Lower leg skin (tissue), 4 donors: ENCODE measurements around the gene ZNF862. TPM values are rescaled to one million over a fixed set of nuclear protein-coding genes. Genes with fewer than 3 reads are reported as not detected.

Experiments
- DNase-seq, 2 donors: peaks; one replicate each; pipeline ENCODE4 v3.0.0-alpha.2; 2019; ENCODE audit warnings: low spot score in 2 of 2
- H3K4me3 ChIP-seq: fragments of 200-600 bp; sonication (generic); 2 replicates; pipeline ENCODE4 v1.5.1; 2017; ENCODE audit warnings: mild to moderate bottlenecking, low read depth; ENCODE audit not compliant: poor library complexity, severe bottlenecking
- POLR2A ChIP-seq, 2 donors: fragments of 450-650 bp; IDR thresholded peaks; one replicate each; pipeline ENCODE4 v1.6.1; 2016 to 2017; ENCODE audit warnings: antibody characterized with exemption in 2 of 2, mild to moderate bottlenecking in 1 of 2, moderate library complexity in 1 of 2
- WGBS, 2 donors: methylation state at CpG; one replicate each; pipeline ENCODE4 v1.1.5; 2018; 5-methylcytosine and 5-hydroxymethylcytosine counted together
- intact Hi-C: fragments of 100-400 bp; cut with DNase I; formaldehyde crosslinking; loops from one replicate; pipeline ENCODE4 v1.15.0; 2023; ENCODE audit warnings: low total_unique reads
- total RNA-seq, 4 donors: library from RNA; depleted of rRNA; stranded (reverse); fragments of >200 nt; gene quantifications; one replicate each; pipeline ENCODE4 v1.1.0, GENCODE V29; 2016
- TF ChIP-seq, protein P1 (sequence below), 3 donors: fragments of 450-650 bp; IDR thresholded peaks; one replicate each; pipeline ENCODE4 v1.5.1; 2016; ENCODE audit warnings: antibody characterized with exemption in 3 of 3, mild to moderate bottlenecking in 3 of 3, moderate library complexity in 2 of 3

The ZNF862 gene
- total RNA-seq, 4 donors from 2014 or later: 12.8 to 34.3 (median 22.3) TPM

DNA sequence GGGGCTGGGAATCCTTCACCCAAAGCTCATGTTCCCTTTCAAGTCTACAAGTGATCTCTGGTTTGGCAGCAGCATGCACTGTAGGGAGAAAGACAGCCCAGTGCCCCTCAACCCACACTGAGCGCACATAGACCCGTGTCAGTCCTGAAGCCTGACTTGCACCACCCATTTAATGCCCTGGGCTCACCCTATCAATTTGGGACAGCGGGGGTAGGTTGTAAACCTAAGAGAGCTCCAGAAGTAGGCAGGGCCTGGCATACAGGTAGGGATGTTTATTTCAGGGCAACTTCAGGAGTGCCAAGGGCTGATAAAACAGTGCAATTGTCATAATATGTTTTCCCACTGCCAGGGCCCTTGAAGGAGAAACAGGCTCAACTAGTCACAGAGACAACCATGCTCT is 32.1 kb downstream of the ZNF862 start:
- H3K4me3 ChIP-seq: no peak overlapping the region
- 90 to 91% methylated on average over 3 of the region's 3 CpGs for WGBS, 2 donors
- no peak for DNase-seq
- TF ChIP-seq POLR2A (IDR thresholded peaks at IDR 0.05): no peak
- TF ChIP-seq, protein P1, sequence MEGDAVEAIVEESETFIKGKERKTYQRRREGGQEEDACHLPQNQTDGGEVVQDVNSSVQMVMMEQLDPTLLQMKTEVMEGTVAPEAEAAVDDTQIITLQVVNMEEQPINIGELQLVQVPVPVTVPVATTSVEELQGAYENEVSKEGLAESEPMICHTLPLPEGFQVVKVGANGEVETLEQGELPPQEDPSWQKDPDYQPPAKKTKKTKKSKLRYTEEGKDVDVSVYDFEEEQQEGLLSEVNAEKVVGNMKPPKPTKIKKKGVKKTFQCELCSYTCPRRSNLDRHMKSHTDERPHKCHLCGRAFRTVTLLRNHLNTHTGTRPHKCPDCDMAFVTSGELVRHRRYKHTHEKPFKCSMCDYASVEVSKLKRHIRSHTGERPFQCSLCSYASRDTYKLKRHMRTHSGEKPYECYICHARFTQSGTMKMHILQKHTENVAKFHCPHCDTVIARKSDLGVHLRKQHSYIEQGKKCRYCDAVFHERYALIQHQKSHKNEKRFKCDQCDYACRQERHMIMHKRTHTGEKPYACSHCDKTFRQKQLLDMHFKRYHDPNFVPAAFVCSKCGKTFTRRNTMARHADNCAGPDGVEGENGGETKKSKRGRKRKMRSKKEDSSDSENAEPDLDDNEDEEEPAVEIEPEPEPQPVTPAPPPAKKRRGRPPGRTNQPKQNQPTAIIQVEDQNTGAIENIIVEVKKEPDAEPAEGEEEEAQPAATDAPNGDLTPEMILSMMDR (IDR thresholded peaks at IDR 0.05): no peak
- intact Hi-C loops: no loop called here

DNA sequence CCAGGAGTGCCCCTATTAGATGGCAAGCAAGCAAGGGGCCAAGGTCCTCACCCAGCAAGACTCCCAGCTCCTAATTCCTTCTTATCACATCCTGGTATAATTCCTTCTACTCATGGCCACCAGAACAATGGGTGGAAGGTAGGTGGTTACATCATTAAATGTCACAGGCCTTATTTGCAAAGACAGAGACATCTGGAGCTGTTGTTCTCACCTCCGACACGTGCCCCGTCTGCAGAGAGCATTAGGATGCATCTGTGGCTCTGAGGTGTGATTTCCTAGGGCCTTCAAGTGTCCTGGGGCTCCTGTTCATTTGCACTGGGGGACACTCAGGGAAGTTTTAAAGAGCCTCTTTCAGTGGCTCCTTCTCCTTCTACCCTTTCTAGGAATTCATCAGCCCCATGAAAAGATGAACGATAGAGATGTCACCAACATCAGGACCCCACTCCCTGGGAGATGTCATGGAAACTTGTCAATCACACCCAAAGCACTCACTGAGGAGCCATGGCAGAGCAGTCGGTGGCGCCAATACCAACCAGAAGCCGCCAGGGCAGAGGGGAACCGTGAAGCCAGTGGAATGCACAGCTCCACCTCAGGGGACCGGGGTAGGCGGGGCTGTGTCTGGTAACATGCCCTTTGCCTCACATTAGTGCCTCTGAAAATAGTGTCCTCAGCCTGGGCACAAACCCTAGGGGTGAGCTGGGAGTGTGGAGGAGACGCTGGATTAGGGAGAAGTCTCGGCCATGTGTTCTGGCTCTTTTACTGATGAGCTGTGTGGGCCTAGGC is 32.7 kb downstream of the ZNF862 start:
- intact Hi-C loops: no loop called here
- TF ChIP-seq, protein P1 (IDR thresholded peaks at IDR 0.05): no peak
- no peak for TF ChIP-seq POLR2A (IDR thresholded peaks at IDR 0.05)
- WGBS, 2 donors: 79 to 84% methylated on average over 12 of the region's 12 CpGs
- H3K4me3 ChIP-seq: no peak overlapping the region
- DNase-seq: peak; percentile 14 to 84

DNA sequence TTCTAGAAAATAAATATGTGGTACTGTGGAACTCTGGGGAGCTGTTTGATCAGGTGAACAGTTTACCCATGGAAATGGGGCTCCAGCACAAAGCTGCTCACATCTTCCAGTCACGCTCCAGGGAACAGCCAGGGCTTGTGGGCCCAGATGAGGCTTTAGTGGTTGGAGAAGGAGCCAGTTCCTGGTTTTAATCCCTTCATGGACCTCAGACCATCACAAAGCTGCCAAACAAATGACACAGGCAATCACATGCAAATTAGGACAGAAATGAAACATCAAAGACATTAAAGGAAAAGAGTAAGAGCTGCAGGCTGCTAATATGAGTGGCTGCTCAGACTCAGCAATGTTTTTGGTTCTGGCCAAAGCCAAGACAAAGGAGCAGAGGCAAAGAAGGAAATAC is 33.4 kb downstream of the ZNF862 start:
- DNase-seq: peak; percentile 11 to 59
- no peak overlapping the region for H3K4me3 ChIP-seq
- intact Hi-C loops: no loop called here
- WGBS, 2 donors: 94 to 96% methylated on average over 1 of the region's 1 CpG
- no peak for TF ChIP-seq POLR2A (IDR thresholded peaks at IDR 0.05)
- TF ChIP-seq, protein P1 (IDR thresholded peaks at IDR 0.05): no peak

DNA sequence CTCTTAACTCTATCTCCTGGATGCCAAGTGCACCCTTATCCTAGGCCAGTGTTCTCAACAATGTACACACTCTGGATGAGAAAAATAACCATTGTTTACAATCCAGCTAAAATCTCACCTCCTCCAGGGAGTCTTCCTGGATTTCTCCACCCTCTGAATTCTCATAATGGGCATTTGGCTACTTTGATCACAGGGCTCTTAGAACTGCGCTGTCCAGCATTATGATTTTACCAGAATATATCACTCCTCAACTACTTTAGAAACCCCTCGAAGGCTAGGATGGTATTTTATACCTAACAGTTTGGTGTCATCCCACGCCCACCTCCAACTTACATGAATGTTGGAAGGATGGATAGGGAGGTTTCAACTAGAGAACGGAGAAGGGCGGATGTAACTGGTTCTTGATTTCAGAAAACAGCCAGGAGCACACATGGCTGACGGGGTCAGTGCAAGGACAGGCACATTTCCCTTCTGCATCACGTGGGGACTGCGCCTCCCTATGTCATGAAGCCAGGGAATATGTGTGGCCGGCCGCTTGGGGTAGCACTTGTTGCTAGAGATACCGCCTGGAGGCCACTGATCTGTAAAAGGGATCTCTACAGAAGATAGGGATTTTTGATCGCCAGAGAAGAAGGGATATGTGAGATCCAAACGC is 34.4 kb downstream of the ZNF862 start:
- TF ChIP-seq, protein P1 (IDR thresholded peaks at IDR 0.05): no peak
- no peak for TF ChIP-seq POLR2A (IDR thresholded peaks at IDR 0.05)
- intact Hi-C loops: no loop called here
- 18 to 21% methylated on average over 13 of the region's 13 CpGs for WGBS, 2 donors
- peak; percentile 80 to 94 for DNase-seq
- H3K4me3 ChIP-seq: no peak overlapping the region

DNA sequence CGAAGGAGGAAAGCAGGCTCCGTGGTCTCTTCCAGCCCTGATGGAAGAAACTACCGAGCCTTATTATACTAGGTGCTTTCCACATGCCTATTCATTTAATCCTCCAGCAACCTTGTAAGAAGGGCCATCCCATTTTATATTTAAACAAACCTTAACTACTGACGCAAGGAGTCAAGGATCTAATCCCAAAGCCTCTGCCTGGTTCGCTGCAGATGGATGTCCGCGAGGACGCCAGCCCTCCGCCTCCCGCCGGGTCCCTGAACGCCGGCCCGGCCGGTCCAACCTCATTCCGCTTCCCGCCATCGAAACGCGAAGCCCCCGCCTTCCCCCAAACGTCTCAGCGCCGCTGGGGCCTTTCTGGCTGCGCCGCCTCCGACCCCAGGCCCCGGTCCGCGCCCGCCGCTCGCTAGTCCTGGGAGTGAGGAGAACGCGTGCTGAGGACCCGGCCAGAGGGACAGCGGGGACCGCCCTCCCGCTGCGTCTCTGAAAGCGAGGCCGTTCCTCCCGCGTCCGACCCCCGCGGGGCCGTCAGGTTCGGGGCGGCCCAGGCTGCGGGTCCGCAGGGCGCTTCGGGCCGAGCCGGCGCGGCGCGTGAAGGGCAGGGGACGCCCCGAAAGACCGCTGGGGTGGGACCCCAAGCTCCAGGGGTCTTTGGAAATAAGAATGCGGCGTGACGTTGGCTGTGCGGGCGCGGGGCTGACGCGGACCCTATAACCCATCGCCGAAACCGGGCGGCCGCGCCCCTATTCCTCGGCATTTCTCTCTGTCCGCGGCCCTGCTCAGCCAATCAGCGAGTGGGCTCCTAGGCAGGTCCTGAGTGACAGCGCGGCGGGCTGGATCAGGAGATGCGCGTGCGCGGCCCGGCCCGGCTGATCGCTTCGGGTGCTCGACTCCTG is 35.1 kb downstream of the ZNF862 start, which contains the start of gene ATP6V0E2:
Gene ATP6V0E2 (plus strand): TSS at position 896 of the 896 bp plus-strand sequence. CDS start 97 bp downstream, outside the sequence.
- DNase-seq: peak; percentile 91 to 99
- 0 to 1% methylated on average over 22 to 43 of the region's 93 CpGs for WGBS, 2 donors
- intact Hi-C loops: no loop called here
- peak within 1 kb of the TSS; percentile 54 for H3K4me3 ChIP-seq
- TF ChIP-seq, protein P1 (IDR thresholded peaks at IDR 0.05): no peak
- TF ChIP-seq POLR2A (IDR thresholded peaks at IDR 0.05): no peak
